Suppressor macrophage treated with lipopolysaccharide for 1 hour (primary cell): ENCODE results near the gene ZDHHC6.
"Not testable (repeated sequence)": the region's sequence is repeated elsewhere in the genome, so short reads cannot be mapped to it uniquely, and the experiment has no call there.

ENCODE experiments used
- DNase-seq, 3 donors: peaks; one replicate each; pipeline ENCODE4 v3.0.0-alpha.2; 2020 to 2022

The ZDHHC6 gene, protein sequence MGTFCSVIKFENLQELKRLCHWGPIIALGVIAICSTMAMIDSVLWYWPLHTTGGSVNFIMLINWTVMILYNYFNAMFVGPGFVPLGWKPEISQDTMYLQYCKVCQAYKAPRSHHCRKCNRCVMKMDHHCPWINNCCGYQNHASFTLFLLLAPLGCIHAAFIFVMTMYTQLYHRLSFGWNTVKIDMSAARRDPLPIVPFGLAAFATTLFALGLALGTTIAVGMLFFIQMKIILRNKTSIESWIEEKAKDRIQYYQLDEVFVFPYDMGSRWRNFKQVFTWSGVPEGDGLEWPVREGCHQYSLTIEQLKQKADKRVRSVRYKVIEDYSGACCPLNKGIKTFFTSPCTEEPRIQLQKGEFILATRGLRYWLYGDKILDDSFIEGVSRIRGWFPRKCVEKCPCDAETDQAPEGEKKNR

GRCh38 chr10:112446855-112447619 is at the start of gene ZDHHC6, which contains the start of gene VTI1A:
Gene ZDHHC6, minus strand, starts transcription at chr10:112446914. Its CDS starts 1,478 bp downstream, at chr10:112445436.
Gene VTI1A, plus strand, starts transcription at chr10:112447215. Its CDS starts 159 bp downstream, at chr10:112447374.
- DNase-seq: peak; percentile 88 to 93 (median 90)

- no peak for DNase-seq
Measured at GRCh38 chr10:112492736-112493135, 46.0 kb upstream of the ZDHHC6 start.

DNA sequence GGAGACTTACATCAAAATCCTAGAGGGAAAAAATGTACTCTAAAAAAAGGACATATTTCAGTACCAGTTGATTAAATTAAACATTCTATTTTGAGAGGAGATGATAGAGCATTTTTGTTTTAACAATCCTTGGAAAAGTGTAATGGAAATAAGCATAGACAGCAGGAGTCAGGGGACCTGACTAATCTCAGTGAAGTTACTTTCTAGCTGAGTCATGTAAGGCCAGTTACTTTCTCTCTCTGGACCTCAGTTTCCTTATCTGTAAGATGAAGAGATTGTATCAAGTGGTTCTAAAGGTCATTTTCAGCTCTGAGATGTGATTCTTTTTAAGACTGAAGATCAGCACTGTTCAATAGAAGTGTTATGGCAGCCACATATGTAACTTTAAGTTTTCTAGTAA is 44.4 kb upstream of the ZDHHC6 start:
- DNase-seq: no peak

DNA sequence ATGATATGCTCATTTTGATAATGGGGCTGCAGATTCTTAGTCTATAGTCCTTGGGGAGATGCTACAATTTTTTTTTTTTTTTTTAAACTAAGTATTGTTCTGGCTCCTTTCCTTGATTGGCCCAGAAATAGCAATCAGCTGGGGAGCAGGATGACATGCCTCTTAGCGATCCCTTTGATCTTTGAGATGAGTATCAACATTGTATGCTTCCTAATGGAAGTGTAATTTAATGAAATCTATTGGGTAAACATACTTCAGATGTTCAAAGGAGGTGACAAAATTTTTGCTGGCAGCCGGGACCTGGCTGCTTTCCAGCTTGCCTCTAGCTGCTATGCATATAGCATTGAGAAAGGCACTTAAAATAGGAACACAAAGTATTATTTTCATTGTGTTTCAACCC is 43.8 kb upstream of the ZDHHC6 start:
- DNase-seq: no peak

DNA sequence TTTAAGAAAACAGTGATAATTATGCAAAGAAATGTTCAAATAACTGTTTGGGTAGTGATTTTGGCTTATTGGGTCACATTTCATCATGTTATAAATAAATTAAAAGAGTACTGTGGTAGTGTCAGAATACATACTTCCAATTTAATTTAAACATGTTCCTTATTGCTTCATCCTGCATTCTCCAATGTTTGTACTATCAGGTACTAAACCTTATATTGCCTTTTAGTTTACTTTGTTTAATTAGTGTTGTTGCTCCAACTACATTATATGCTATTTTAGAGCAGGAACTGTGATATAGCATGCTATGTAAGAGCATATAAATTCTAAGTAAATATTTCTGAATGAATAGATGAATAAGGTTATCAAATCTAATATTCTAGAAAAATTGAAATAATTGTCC is 41.2 kb upstream of the ZDHHC6 start:
- DNase-seq: no peak

GRCh38 chr10:112484399-112484798 is 37.7 kb upstream of the ZDHHC6 start:
- no peak for DNase-seq

DNA sequence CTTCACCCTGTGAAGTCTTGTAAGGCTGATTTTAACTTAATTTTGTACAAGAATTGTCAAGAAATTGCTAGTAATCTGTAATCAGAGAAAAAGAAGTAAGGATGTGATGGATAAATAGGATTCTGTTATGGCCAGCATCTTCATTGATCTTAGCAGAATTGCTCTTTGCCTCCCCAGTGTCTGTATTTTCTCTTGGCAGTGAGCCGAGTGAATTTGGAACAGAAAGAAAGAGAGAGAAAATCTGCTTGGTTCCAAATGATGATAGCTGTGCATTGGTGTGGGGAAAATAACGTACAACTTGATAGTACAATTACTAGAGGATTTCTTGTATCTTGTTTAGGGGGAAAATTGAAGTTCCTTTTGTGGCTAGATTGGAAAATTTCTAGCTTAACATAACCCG is 34.9 kb upstream of the ZDHHC6 start:
- DNase-seq: no peak

GRCh38 chr10:112475575-112476218 is 29.0 kb upstream of the ZDHHC6 start:
- peak in 2 of 3 donors; percentile 20 to 36 for DNase-seq

DNA sequence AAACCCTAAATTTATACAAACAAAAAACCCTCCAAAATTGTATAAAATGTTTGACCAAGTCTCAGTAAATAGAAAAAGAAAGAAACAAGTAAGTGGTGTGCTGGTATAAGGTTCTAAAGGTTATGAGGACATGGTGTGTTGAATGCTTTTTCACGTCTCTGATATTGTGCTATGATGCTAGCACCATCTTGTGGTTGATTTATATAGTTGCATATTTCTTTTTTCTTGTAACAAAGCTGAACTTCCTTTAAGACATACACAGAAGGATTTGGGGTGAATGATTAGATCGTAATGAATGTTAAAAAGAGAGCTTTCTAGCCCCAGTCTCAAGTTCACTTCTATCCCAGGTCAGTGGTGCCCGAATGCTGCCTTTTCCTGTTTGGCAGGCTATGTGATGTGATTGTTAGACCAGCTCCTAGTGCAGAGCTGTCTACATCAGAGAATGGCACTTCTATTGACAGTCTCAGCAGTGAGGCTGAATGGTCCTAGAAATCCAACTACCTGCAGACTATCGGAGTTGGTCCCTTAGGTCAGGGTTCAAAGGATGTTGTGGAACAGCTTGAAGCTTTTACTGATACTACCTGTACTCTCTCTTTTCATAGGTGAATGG is 25.3 kb upstream of the ZDHHC6 start:
- DNase-seq: peak; percentile 22 to 68 (median 63)

DNA sequence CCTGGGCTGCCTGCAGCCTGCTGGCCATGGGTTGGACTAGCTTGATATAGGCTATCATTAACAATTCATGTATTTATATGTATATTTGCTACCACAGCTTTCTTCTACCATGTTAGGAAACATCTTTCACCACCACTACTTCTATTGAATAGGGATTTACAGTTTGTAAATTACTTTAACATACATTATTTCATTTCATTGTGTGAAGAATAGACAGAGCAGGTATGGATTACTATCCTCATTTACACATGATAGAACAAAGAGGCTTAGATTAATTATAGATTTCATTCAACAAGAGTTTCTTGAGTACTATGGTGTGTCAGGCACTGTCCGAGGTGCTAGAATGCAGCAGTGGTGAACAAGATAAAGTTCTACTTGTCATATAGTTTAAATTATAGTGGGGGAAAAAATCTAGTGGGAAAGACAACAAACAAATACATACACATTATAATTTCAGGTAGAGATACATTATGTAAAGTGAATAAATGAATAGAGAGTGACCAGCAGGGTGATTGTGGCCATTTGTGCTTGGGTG is 20.9 kb upstream of the ZDHHC6 start:
- DNase-seq: no peak

GRCh38 chr10:112466802-112467201 is 20.1 kb upstream of the ZDHHC6 start:
- no peak for DNase-seq

DNA sequence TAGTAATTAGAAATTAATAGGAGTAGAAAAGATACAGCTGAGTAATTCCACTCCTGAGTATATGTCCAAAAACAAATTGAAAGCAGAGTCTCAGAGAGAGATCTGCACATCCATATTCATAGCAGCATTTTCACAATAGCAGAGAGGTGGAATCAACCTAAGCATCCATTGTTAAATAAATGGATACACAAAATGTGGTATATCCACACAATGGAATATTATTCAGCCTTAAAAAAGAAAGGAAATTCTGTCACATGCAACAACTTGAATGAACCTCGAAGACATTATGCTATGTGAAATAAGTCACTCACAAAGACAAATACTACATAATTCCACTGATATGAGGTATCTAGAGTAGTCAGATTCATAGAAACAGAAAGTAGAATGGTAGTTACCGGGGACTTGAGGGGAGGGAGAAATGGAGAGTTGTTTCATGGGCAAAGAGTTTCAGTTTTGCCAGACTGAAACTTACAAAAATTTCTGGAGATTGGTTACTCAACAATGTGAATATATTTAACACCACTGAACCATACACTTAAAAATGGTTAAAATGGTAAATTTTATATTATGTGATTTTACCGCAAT is 18.7 kb upstream of the ZDHHC6 start:
- DNase-seq: no peak

GRCh38 chr10:112464074-112464473 is 17.4 kb upstream of the ZDHHC6 start:
- DNase-seq: not testable (repeated sequence)

- peak; percentile 30 to 58 (median 48) for DNase-seq
Measured at GRCh38 chr10:112461029-112461887, 14.5 kb upstream of the ZDHHC6 start.

- no peak for DNase-seq
Measured at GRCh38 chr10:112460366-112460765, 13.7 kb upstream of the ZDHHC6 start.

GRCh38 chr10:112456533-112456932 is 9.8 kb upstream of the ZDHHC6 start:
- peak; percentile 16 to 25 (median 16) for DNase-seq

- DNase-seq: no peak
Measured at GRCh38 chr10:112454910-112455779, 8.4 kb upstream of the ZDHHC6 start.

GRCh38 chr10:112448888-112449287 is 2.2 kb upstream of the ZDHHC6 start:
- DNase-seq: peak; percentile 62 to 75 (median 75)

GRCh38 chr10:112447620-112447928 is 860 bp upstream of the ZDHHC6 start:
- DNase-seq: no peak
